Brain microvascular endothelial cell (primary cell): ENCODE data around the gene ATOSB.

Experiments
- DNase-seq: peaks from one replicate; pipeline ENCODE4 v3.0.0-alpha.2; 2020
- H3K27ac ChIP-seq: fragments of 250-450 bp; sonication (Bioruptor Pico); 2 replicates; pipeline ENCODE4 v1.5.1; 2020; ENCODE audit warnings: mild to moderate bottlenecking, moderate library complexity
- H3K27me3 ChIP-seq: fragments of 250-450 bp; sonication (Bioruptor Pico); replicated peaks from 2 replicates; pipeline ENCODE4 v1.5.1; 2020; ENCODE audit warnings: mild to moderate bottlenecking
- H3K36me3 ChIP-seq: fragments of 250-450 bp; sonication (Bioruptor Pico); replicated peaks from 2 replicates; pipeline ENCODE4 v1.5.1; 2020; ENCODE audit warnings: mild to moderate bottlenecking
- H3K4me3 ChIP-seq: 2 replicates; pipeline ENCODE4 v1.5.1; 2011; ENCODE audit warnings: low read depth, mild to moderate bottlenecking, control low read depth, low read length, moderate library complexity
- CTCF ChIP-seq: IDR thresholded peaks from 2 replicates; pipeline ENCODE4 v1.5.1; 2011; ENCODE audit warnings: low read depth, mild to moderate bottlenecking, moderate library complexity, low read length, control low read depth, inconsistent platforms; ENCODE audit errors: missing control alignments
- in situ Hi-C: cut with HindIII; loops from 2 replicates; pipeline ENCODE4 v1.10.0; 2017; ENCODE audit warnings: low sequenced_read_pairs, low pct_ligation_motif_present

The ATOSB gene

GRCh38 chr9:35074791-35075190 lies 40.9 kb downstream of the ATOSB start:
- Histone ChIP-seq H3K27ac (no peak overlapping the region), H3K27me3 (no peaks in the 10 kb centered on the region), H3K4me3 (no peak overlapping the region), H3K36me3 (peaks cover 6% of the 10 kb centered on the region)
- no peak for DNase-seq
- TF ChIP-seq CTCF: no peak
- in situ Hi-C loops: no loop called here

GRCh38 chr9:35074141-35074540 lies 41.5 kb downstream of the ATOSB start:
- in situ Hi-C loops: no loop called here
- no peak overlapping the region for H3K27ac ChIP-seq
- H3K36me3 ChIP-seq: peaks cover 6% of the 10 kb centered on the region
- no peaks in the 10 kb centered on the region for H3K27me3 ChIP-seq
- DNase-seq: no peak
- TF ChIP-seq CTCF: no peak
- H3K4me3 ChIP-seq: no peak overlapping the region

GRCh38 chr9:35073279-35073612 lies 42.4 kb downstream of the ATOSB start:
- peak overlapping the region; percentile 53 for H3K27ac ChIP-seq
- no peaks in the 10 kb centered on the region for H3K27me3 ChIP-seq
- no peak overlapping the region for H3K4me3 ChIP-seq
- H3K36me3 ChIP-seq: peaks cover 6% of the 10 kb centered on the region
- no peak for TF ChIP-seq CTCF
- no peak for DNase-seq
- in situ Hi-C loops: no loop called here

- H3K27ac ChIP-seq: peak within 1 kb of the TSS; percentile 97
- DNase-seq: peak; percentile 99
- in situ Hi-C loops: no loop called here
- H3K4me3 ChIP-seq: peak within 1 kb of the TSS; percentile 90
- H3K36me3 ChIP-seq: peaks cover 11% of the 10 kb centered on the region
- H3K27me3 ChIP-seq: no peaks in the 10 kb centered on the region
- no peak for TF ChIP-seq CTCF
These were observed 43.0 kb downstream of the ATOSB start, which contains the start of gene VCP for GRCh38 chr9:35072461-35073278. VCP (minus strand) TSS chr9:35072625; CDS start chr9:35072353, 272 bp downstream.

GRCh38 chr9:35071814-35072460 lies 43.7 kb downstream of the ATOSB start:
- DNase-seq: peak; percentile 71
- Histone ChIP-seq H3K36me3 (peaks cover 19% of the 10 kb centered on the region), H3K27ac (peak overlapping the region; percentile 97), H3K4me3 (peak overlapping the region; percentile 90), H3K27me3 (no peaks in the 10 kb centered on the region)
- in situ Hi-C loops: no loop called here
- peak; percentile 11 for TF ChIP-seq CTCF
